Glomerular endothelial cell (primary cell): Measurements from ENCODE around the gene MKNK1. TPM values are rescaled to one million over a fixed set of nuclear protein-coding genes. Genes with fewer than 3 reads are reported as not detected.

Experiments
- DNase-seq: peaks from one replicate; pipeline ENCODE4 v3.0.0-alpha.2; 2011; ENCODE audit warnings: low read depth, low spot score; ENCODE audit errors: extremely low read depth
- total RNA-seq: library from RNA; depleted of rRNA; stranded (reverse); fragments of >200 nt; gene quantifications from 2 replicates; pipeline ENCODE4 v1.2.3, GENCODE V29; 2015

MKNK1 gene
- total RNA-seq, 1 donor from 2014 or later: 25.4 TPM

- no peak for DNase-seq
Measured at GRCh38 chr1:46619656-46620258, 15.7 kb upstream of the MKNK1 start.

- DNase-seq: no peak
Measured at GRCh38 chr1:46618754-46619415, 14.8 kb upstream of the MKNK1 start.

GRCh38 chr1:46617833-46618232 is 13.8 kb upstream of the MKNK1 start:
- no peak for DNase-seq

- no peak for DNase-seq
Measured at GRCh38 chr1:46617108-46617800, 13.2 kb upstream of the MKNK1 start.

GRCh38 chr1:46616277-46617107 is 12.4 kb upstream of the MKNK1 start, which contains the start of gene MOB3C:
Gene MOB3C (minus strand): TSS chr1:46616811. CDS start chr1:46613321, 3,490 bp downstream.
- no peak for DNase-seq

GRCh38 chr1:46615735-46616134 is 11.7 kb upstream of the MKNK1 start:
- DNase-seq: no peak

GRCh38 chr1:46615088-46615487 is 11.0 kb upstream of the MKNK1 start:
- DNase-seq: no peak

GRCh38 chr1:46614604-46614984 is 10.5 kb upstream of the MKNK1 start:
- DNase-seq: no peak

GRCh38 chr1:46613661-46614603 is 9.9 kb upstream of the MKNK1 start:
- DNase-seq: no peak

GRCh38 chr1:46612937-46613660 is 9.0 kb upstream of the MKNK1 start:
- no peak for DNase-seq

- DNase-seq: no peak
Measured at GRCh38 chr1:46611691-46612221, 7.7 kb upstream of the MKNK1 start.

- no peak for DNase-seq
Measured at GRCh38 chr1:46607345-46608130, 3.5 kb upstream of the MKNK1 start.

- DNase-seq: no peak
Measured at GRCh38 chr1:46606255-46606965, 2.3 kb upstream of the MKNK1 start.

GRCh38 chr1:46605232-46605631 is 1.2 kb upstream of the MKNK1 start:
- no peak for DNase-seq

GRCh38 chr1:46603481-46603857 is 599 bp downstream of the MKNK1 start:
- no peak for DNase-seq

- no peak for DNase-seq
Measured at GRCh38 chr1:46601257-46602007, 2.6 kb downstream of the MKNK1 start.
